ENCODE data around the gene PACSIN1.

The PACSIN1 gene

GRCh38 chr6:34528996-34529664, 63.3 kb downstream of the PACSIN1 start:
- no peak for DNase-seq

DNA sequence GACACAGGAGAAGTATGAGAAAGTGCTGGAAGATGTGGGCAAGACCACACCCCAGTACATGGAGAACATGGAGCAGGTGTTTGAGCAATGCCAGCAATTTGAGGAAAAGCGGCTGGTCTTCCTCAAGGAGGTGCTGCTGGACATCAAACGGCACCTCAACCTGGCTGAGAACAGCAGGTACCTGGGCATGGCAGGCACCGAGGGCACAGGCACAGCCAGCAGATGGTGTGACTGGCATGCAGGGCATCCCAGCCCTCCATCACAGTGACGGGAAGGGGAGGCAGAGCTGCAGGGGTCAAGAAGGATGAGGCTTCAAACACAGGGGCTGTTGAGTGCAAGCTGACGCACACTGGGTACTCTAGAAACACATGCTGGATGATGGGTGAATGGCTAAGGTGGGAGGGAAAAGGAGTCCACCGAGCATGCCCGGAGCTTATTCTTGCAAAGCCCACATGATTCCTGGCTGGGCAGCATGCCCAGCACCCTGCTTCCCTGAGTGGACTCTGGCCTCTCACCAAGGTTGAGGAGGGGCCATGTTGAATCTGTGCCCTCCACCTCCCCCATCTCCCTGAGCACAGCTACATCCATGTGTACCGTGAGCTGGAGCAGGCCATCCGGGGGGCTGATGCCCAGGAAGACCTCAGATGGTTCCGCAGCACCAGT, 63.9 kb downstream of the PACSIN1 start:
- DNase-seq: no peak

DNA sequence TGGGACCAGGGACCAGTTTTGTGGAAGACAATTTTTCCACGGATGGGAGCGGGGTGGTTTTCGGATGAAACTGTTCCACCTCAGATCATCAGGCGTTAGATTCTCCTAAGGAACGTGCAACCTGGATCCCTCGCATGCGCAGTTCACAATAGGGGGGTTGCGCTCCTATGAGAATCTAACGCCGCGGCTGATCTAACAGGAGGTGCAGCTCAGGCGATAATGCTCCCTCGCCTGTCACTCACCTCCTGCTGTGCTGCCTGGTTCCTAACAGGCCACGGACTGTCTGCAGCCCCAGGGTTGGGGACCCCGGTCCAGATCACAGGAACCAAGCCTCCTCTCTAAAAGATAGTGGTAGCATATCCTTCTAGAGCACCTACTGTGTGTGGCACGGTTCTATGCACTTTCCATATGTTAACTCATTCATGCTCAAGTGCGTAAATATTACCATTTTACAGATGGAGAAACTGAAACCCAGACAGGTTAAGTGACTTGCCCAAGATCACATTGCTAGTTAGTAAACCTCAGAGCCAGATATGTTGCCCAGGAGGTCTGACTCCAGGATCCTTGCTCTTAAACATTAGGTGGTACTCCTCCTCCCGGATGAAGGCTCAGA, 65.0 kb downstream of the PACSIN1 start:
- DNase-seq: no peak

- no peak for DNase-seq
Observed at GRCh38 chr6:34531580-34532201, 65.8 kb downstream of the PACSIN1 start.

- DNase-seq: no peak
Observed at GRCh38 chr6:34532230-34532629, 66.4 kb downstream of the PACSIN1 start.

- DNase-seq: no peak
Observed at GRCh38 chr6:34534146-34534545, 68.3 kb downstream of the PACSIN1 start.

DNA sequence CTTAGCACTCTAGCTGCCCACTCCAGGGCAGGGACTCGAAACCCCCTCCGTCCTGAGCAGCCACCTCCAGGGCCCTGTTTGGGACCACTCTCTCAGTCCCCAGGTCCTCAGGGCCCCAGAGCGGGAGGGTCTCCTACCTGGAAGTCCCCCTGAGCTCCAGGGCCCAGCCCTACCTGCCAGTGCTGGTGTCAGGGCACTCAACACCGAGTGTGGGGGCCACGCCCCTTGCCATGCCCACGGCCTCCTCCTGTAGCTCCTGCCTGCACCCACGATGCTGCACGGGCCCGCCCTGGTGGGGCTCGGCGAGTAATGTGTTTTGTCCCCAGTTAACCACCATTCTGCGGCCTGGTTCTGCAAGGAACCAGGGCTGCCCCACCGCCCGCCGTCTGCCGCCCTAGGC, 68.8 kb downstream of the PACSIN1 start:
- no peak for DNase-seq

DNA sequence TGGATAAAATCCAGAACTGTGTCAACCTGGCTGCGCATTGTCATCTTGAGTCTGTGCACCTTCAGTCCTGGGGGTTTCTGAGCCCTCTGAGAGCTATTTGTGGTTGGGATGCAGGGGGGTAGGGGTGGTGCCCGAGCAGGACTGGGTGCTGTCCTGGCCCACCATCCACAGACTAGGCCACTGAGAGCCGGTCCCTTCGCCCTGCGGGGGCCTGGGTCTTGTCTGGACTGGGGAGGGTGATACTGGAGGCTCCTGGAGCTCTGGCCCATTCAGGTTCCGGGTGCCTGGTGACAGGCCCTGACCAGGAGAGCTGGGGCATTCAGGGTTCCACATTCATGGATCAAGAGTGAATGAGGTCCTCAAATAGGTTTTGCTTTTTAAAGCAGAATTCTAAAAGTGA, 69.3 kb downstream of the PACSIN1 start:
- no peak for DNase-seq

GRCh38 chr6:34535646-34536045, 69.8 kb downstream of the PACSIN1 start:
- DNase-seq: no peak

DNA sequence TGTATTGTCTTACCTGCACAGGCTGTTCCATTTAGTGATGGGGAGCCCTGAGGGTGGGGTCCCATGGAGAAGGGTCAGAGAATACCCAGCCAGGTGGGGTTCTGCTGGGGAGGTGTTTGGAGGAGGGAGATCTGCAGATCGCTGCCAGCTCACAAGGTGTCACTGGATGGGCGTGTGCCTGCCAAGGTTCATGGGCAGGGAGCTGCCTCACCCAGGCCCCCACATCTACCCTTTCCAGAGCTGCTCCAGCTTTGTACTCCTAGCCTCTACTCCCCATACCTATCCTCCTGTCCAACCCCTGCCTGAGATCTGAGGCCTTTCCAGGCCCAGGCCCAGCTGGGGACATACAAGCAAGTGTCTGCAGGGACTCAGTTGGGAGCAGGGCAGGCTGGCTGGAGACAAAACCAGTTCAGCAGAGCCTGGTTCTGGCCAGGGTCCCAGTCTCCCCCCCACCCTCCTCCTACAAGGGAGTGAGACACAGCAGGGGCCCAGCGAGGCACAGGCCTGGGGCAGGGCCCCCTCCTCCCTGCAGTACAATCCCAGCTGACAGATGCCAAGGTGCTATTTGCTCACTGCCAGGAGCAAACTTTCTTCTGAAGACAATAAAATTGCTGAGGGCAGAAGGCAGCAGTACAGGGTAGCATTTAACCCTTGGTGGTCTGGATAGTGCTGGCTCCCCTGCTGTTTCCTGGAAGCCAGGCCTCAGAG, 70.5 kb downstream of the PACSIN1 start:
- DNase-seq: no peak

DNA sequence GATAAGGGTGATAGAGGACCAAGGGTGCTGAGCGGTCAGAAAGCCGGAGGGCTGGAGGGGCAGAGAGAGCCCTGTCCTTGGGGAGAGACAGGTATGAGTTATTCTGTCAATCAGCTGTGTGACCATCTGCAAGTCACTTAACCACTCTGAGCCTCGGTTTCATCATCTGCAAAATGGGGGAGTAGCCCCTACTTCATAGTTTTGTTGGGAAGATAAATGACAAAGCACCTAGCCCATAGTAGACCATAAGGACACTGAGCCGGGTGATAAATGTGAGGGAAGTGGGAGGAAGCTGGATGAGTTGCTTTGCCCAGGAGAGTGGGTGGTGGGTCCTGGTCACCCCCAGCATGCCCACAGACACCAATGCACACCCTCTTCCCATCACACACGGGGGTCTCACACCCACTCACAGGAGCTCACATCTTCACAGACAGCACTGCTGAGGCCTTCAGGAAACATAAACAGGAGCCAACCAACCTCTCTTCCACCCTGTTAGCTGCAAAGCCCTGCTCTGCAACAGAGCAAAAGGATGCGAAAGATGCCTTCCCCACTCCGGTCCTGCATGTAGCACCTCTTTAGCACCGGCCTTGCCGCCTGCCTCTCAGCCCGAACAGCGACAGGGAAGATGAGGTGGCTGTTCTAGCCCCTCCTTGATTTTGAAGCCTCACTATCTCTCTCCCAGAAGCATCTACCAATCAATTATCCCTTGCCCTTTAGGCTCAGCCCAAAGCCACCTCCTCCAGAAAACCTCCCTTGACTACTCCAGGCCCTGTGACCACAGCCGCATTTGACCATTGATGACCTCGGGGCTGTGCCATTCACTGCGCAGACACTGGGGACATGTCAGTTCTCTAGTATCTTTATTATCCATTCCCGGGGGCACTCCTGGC, 71.3 kb downstream of the PACSIN1 start:
- DNase-seq: no peak

GRCh38 chr6:34537922-34538550, 72.2 kb downstream of the PACSIN1 start:
- no peak for DNase-seq

DNA sequence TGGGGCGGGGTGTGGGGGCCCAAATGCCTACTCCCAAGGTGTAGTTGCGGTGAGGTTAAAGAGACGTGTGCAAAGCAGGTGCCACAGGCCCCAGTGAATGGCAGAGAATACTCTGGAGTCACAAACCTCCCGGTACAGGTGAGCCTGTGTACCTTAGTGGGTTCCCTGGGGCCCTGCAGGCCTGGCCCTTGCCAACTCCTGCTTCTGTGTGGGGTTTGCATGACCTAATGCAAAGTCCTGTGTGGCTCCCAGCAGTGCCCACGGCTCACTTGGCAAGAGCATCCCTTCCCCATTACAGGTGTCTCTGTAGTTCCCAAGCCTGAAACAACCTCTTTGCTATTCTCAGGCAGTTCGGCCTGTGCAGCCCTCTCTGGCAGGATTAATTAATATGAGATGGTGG, 72.7 kb downstream of the PACSIN1 start:
- no peak for DNase-seq

DNA sequence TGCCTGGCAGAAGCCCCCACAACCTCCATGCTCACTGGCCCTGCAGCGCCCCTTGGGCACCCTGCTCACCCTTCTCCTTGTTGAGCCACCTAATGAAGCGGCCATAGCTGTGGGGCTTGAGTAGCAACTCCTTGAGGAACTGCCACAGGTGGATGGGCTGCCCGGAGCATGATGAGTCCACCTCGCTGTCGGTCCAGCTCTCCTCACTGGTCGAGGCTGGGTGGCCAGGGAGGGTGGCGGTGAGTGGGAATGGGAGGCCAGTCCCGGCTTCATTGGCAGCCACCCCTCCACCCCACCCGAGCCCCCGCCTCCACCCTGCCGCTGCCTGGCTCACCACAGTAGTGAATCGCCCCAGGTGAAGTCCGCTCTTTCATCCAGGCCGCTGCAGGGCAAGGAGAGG, 73.3 kb downstream of the PACSIN1 start:
- no peak for DNase-seq

DNA sequence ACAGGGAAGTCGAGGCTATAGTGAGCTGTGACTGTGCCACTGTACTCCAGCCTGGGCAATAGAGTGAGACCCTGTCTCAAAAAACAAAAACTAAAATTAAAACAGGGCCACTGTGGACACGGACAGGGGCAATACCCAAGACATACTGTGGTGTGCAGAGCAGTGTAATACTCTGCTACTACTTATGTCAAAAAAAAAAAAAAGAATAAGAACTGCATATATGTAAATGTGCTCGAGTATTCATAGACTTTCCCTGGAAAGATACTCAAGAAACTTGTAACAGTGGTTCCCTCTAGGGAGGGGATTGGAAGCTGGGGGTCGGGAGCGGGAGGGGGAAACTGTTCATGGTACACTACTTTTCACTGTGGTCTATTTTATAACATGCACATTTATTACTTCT, 74.3 kb downstream of the PACSIN1 start:
- no peak for DNase-seq

DNA sequence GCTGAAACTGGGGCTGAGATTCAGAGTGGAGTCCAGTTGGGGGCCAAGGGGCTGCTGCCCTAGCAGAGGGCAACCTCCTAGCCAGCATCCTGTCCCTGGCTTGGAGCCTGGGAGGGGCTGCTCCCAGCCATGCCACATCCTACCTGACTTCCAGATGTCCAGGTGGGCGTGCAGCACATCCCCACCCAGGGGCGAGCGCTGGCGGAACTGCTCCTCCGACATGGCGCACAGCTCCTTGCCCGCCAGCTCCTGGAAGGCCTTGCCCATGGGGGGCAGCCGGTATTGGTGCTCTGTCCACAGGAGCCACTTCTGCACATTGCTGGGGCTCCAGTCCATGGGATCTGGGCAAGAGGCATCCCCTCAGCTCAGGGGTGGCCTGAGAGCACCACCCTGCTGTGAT, 75.0 kb downstream of the PACSIN1 start:
- no peak for DNase-seq

GRCh38 chr6:34543421-34543820, 77.5 kb downstream of the PACSIN1 start:
- no peak for DNase-seq

DNA sequence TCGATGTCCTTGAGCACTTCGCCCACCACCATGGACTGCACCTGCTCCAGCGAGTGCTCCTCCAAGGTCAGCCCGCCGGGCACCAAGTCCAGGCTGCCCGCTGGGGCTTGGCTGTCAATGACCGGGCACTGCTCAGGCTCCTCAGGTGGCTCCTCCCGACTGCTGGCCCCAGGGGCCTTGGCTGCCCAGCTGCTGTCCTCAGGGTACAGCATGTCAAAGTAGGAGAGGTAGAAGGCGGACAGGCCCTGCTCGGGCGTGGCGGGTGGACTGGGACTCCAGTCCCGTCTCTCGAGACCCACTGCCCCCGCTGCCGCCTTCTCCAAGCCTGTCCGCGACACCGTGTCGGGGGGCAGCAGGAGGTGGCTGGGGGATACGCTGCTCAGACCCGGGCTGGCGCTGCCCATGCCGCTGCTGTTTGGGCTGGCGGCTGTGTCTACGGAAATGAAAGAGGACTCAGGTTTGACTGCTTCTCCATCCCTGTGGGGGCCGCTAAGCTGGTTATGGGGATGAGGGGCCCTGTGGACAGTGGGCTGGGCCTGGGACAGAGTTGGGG, 78.3 kb downstream of the PACSIN1 start:
- no peak for DNase-seq

GRCh38 chr6:34544776-34545471, 79.0 kb downstream of the PACSIN1 start:
- no peak for DNase-seq

DNA sequence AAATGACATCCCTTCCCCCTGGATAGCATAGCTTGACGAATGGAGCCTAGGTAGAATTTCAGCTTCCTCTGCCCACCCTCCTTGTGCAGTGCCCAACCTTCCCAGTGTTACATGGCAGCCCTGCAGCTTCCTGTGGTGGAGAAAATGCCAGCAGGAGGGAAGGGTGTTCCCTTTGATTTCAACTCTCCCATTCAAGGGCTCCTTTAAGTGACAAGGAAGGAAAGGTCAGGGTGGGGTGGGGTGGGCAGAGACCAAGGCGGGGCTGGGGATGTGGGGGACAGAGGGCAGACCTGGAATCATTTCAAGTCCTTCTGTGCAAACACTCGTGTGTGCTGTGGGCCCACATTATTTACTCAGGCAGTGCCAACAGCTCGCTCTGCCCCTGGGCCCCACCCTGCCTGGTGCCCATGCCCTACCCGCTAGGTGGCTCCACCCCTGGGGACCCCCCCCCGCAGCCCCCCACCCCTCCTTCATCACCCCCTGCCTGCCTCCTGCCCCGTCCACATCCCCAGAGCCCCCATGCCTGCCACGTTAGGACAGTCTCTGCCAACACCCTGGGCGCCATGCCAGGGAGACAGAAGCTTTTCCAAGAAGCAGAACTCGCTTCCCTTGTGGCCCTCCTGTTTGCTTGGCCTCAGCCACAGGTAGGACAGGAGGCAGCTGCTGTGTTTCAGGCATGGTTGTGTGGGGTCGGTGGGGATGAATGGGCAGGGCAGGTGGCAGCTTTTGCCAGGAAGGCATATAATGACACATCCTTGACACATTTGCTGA, 80.9 kb downstream of the PACSIN1 start:
- DNase-seq: no peak
